NT2/D1 (cell line): ENCODE results near the gene KERA.

ENCODE experiments used
- DNase-seq: peaks from one replicate; pipeline ENCODE4 v3.0.0-alpha.2; 2011; ENCODE audit warnings: low read depth, low spot score
- H3K27me3 ChIP-seq: 2 replicates; pipeline ENCODE4 v1.6.0; 2011; ENCODE audit warnings: mild to moderate bottlenecking; ENCODE audit not compliant: insufficient read length, insufficient read depth
- H3K36me3 ChIP-seq: 2 replicates; pipeline ENCODE4 v1.6.1; 2011; ENCODE audit warnings: mild to moderate bottlenecking, low read length, mixed read lengths; ENCODE audit not compliant: insufficient read depth, insufficient read length
- H3K4me1 ChIP-seq: 2 replicates; pipeline ENCODE4 v1.5.1; 2011; ENCODE audit not compliant: insufficient read depth, insufficient read length
- H3K4me3 ChIP-seq: 2 replicates; pipeline ENCODE4 v1.5.1; 2011; ENCODE audit warnings: low read depth; ENCODE audit not compliant: insufficient read length
- H3K9ac ChIP-seq: 2 replicates; pipeline ENCODE4 v1.6.0; 2011; ENCODE audit warnings: low read depth; ENCODE audit not compliant: insufficient read length
- H3K9me3 ChIP-seq: 2 replicates; pipeline ENCODE4 v1.5.1; 2011; ENCODE audit warnings: mild to moderate bottlenecking, low read length; ENCODE audit not compliant: insufficient read depth
- SUZ12 ChIP-seq: IDR thresholded peaks from 2 replicates; pipeline ENCODE4 v1.6.1; 2011; ENCODE audit not compliant: insufficient read length, insufficient read depth; ENCODE audit errors: extremely low read depth
- YY1 ChIP-seq: IDR thresholded peaks from 2 replicates; pipeline ENCODE4 v1.6.1; 2011; ENCODE audit not compliant: insufficient read length, insufficient read depth
- ZNF274 ChIP-seq: IDR thresholded peaks from 2 replicates; pipeline ENCODE4 v1.6.1; 2011; ENCODE audit warnings: mild to moderate bottlenecking, low read depth, low read length

Gene KERA

GRCh38 chr12:91009319-91009950 lies 48.4 kb downstream of the KERA start:
- H3K27me3 ChIP-seq, result no peaks in the 10 kb centered on the region
- no peak for DNase-seq
- no peak for TF ChIP-seq SUZ12
- no peak for TF ChIP-seq ZNF274
- no peak for TF ChIP-seq YY1
- no peak overlapping the region for H3K9ac ChIP-seq
- no peak overlapping the region for H3K4me3 ChIP-seq
- no peaks in the 10 kb centered on the region for H3K36me3 ChIP-seq
- H3K4me1 ChIP-seq, result no peaks in the 10 kb centered on the region
- H3K9me3 ChIP-seq, result no peaks in the 10 kb centered on the region

DNA sequence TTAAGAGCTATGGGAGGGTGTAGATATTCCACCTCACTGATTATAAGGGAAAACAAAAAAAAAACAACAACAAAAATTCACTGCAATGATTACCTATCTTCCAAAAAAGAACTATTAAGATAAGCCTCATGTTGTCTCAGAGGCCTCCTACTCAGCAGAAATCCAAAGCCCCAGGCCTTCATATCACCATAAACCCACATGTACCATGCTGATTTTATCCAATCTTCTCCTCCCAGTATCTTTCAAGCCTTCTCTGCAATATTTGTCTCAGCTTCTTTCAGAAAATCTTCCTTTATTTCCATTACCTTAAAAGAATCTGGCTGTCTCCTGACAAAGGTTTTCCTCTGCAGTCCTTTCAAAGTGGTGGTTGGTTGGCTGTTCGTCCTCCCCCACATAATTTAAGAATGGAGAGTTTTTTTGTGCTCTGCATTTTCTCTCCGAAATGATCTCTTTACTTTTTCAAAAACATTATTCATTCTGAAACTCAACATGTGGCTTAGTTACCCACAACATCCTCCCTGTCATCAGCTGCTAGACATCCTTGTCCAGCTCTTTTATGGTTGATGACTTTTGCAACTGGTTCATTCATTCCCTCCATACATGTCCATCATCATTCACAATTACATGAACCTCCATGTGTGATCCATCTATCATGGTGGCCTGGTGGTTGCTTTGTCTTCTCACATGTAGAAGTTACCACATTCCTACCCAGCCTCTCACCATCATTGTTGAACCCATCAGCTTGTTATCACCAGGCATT lies 50.1 kb downstream of the KERA start:
- Histone ChIP-seq H3K9me3 (no peaks in the 10 kb centered on the region), H3K9ac (no peak overlapping the region), H3K4me1 (no peaks in the 10 kb centered on the region), H3K27me3 (no peaks in the 10 kb centered on the region), H3K36me3 (no peaks in the 10 kb centered on the region), H3K4me3 (no peak overlapping the region)
- TF ChIP-seq ZNF274, result no peak
- no peak for TF ChIP-seq YY1
- TF ChIP-seq SUZ12, result no peak
- no peak for DNase-seq

- H3K9me3 ChIP-seq, result no peaks in the 10 kb centered on the region
- TF ChIP-seq ZNF274, result no peak
- TF ChIP-seq YY1, result no peak
- no peaks in the 10 kb centered on the region for H3K27me3 ChIP-seq
- H3K9ac ChIP-seq, result no peak within 1 kb of the TSS
- no peaks in the 10 kb centered on the region for H3K4me1 ChIP-seq
- no peaks in the 10 kb centered on the region for H3K36me3 ChIP-seq
- DNase-seq, result no peak
- H3K4me3 ChIP-seq, result no peak within 1 kb of the TSS
These were observed 53.0 kb downstream of the KERA start, which contains the start of gene EPYC for GRCh38 chr12:91004872-91005271. EPYC (minus strand) TSS chr12:91004972; CDS start chr12:91002565, 2,407 bp downstream.

DNA sequence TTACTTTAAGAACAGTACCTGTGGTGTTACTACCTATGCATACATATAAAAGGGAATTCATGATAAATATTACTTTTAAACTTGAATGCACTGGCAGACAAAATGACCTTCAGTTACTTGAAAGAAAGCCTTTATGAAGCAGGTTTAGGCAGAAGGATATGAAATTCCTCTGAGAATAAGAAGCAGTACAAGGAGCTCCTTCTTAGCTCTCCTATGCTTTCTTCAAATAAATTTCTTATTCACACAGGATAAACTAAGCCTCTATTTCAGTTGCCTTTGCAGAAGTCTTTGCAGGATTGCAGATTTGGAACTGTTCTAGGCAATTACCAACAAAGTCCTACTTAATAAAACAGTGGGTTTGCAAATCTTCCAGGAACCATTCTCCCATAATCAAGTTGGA lies 54.1 kb downstream of the KERA start:
- TF ChIP-seq YY1, result no peak
- no peak for TF ChIP-seq SUZ12
- no peak for TF ChIP-seq ZNF274
- no peak for DNase-seq
- H3K4me1 ChIP-seq, result no peaks in the 10 kb centered on the region
- H3K4me3 ChIP-seq, result no peak overlapping the region
- H3K9me3 ChIP-seq, result no peaks in the 10 kb centered on the region
- no peak overlapping the region for H3K9ac ChIP-seq
- H3K36me3 ChIP-seq, result no peaks in the 10 kb centered on the region
- no peaks in the 10 kb centered on the region for H3K27me3 ChIP-seq

GRCh38 chr12:91001306-91001705 lies 56.5 kb downstream of the KERA start:
- no peaks in the 10 kb centered on the region for H3K4me1 ChIP-seq
- H3K4me3 ChIP-seq, result no peak overlapping the region
- TF ChIP-seq SUZ12 (no peak), YY1 (no peak), ZNF274 (no peak)
- no peaks in the 10 kb centered on the region for H3K36me3 ChIP-seq
- no peaks in the 10 kb centered on the region for H3K9me3 ChIP-seq
- no peak overlapping the region for H3K9ac ChIP-seq
- DNase-seq, result no peak
- H3K27me3 ChIP-seq, result no peaks in the 10 kb centered on the region
